Upper lobe of left lung (tissue), 4 donors: ENCODE data around the gene PCBP3.

Experiments used
- POLR2AphosphoS5 ChIP-seq, 2 donors: sonication (generic); formaldehyde crosslinking; IDR thresholded peaks; one replicate each; pipeline ENCODE4 v1.5.1; 2017; ENCODE audit warnings: antibody characterized with exemption in 2 of 2
- TF ChIP-seq, protein P1 (sequence below), 6 experiments: fragments of 450-650 bp in 4 of 6; fragments of 200-600 bp in 2 of 6; sonication (generic) in 2 of 6; IDR thresholded peaks; one replicate each; pipeline ENCODE4 v1.5.1; 2016 to 2019; ENCODE audit warnings: antibody characterized with exemption in 6 of 6

DNA sequence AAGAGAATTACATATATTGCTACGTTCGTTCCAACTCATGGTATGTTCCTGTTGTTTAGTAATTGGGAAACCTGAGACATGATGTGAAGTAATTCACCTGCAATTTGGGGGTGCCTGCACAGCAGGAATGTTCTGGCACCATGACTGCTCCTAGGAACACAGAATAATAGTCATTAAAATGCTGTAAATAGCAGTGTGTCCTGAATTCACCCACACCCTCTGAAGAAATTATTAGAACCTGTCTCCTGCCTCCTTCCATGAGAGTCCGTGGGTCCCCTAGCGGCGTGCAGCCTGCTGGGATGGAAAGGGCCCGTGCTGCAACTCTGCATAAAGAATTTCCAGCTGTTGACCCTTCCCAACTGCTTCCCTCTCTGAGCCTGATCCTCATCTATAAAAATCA lies 143.1 kb downstream of the PCBP3 start:
- TF ChIP-seq POLR2AphosphoS5 (IDR thresholded peaks at IDR 0.05), result no peak
- TF ChIP-seq, protein P1, sequence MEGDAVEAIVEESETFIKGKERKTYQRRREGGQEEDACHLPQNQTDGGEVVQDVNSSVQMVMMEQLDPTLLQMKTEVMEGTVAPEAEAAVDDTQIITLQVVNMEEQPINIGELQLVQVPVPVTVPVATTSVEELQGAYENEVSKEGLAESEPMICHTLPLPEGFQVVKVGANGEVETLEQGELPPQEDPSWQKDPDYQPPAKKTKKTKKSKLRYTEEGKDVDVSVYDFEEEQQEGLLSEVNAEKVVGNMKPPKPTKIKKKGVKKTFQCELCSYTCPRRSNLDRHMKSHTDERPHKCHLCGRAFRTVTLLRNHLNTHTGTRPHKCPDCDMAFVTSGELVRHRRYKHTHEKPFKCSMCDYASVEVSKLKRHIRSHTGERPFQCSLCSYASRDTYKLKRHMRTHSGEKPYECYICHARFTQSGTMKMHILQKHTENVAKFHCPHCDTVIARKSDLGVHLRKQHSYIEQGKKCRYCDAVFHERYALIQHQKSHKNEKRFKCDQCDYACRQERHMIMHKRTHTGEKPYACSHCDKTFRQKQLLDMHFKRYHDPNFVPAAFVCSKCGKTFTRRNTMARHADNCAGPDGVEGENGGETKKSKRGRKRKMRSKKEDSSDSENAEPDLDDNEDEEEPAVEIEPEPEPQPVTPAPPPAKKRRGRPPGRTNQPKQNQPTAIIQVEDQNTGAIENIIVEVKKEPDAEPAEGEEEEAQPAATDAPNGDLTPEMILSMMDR (IDR thresholded peaks at IDR 0.05), result no peak
